Upper lobe of left lung (tissue), 6 donors: ENCODE measurements around the gene FBLN5. TPM values are rescaled to one million over a fixed set of nuclear protein-coding genes. Genes with fewer than 3 reads are reported as not detected.

Experiments used
- ATAC-seq, 2 donors: fragments of 200-7000 bp; cut with Tn5 transposase; one replicate each; pipeline ENCODE4 v1.9.1; 2022; ENCODE audit warnings: mild to moderate bottlenecking in 2 of 2, moderate library complexity in 2 of 2; ENCODE audit not compliant: low FRiP score in 2 of 2
- DNase-seq, 2 donors: peaks; one replicate each; pipeline ENCODE4 v3.0.0-alpha.2; 2019 to 2020
- H3K27ac ChIP-seq, 4 donors: fragments of 200-600 bp; sonication (generic); one replicate each; pipeline ENCODE4 v1.5.1; 2016 to 2019
- H3K27me3 ChIP-seq, 4 donors: fragments of 200-600 bp; sonication (generic); one replicate each; pipeline ENCODE4 v1.5.1; 2017 to 2019
- H3K36me3 ChIP-seq, 4 donors: fragments of 200-600 bp; sonication (generic); one replicate each; pipeline ENCODE4 v1.5.1; 2016 to 2019
- H3K4me1 ChIP-seq, 4 donors: fragments of 200-600 bp; sonication (generic); one replicate each; pipeline ENCODE4 v1.5.1; 2018 to 2019
- H3K4me3 ChIP-seq, 4 donors: fragments of 200-600 bp; sonication (generic); one replicate each; pipeline ENCODE4 v1.5.1; 2017 to 2019; ENCODE audit warnings: mild to moderate bottlenecking in 2 of 4, moderate library complexity in 1 of 4
- H3K9me3 ChIP-seq, 4 donors: fragments of 200-600 bp; sonication (generic); one replicate each; pipeline ENCODE4 v1.5.1; 2018 to 2019
- CTCF ChIP-seq, 6 experiments: fragments of 450-650 bp in 4 of 6; fragments of 200-600 bp in 2 of 6; sonication (generic) in 2 of 6; IDR thresholded peaks; one replicate each; pipeline ENCODE4 v1.5.1; 2016 to 2019; ENCODE audit warnings: antibody characterized with exemption in 6 of 6
- EP300 ChIP-seq, 4 donors: sonication (generic); formaldehyde crosslinking; IDR thresholded peaks; one replicate each; pipeline ENCODE4 v1.5.1; 2017; ENCODE audit warnings: antibody characterized with exemption in 4 of 4, control low read depth in 2 of 4
- POLR2A ChIP-seq, 4 donors: fragments of 450-650 bp; IDR thresholded peaks; one replicate each; pipeline ENCODE4 v1.5.1; 2016 to 2017; ENCODE audit warnings: antibody characterized with exemption in 4 of 4, mild to moderate bottlenecking in 2 of 4
- POLR2AphosphoS5 ChIP-seq, 2 donors: sonication (generic); formaldehyde crosslinking; IDR thresholded peaks; one replicate each; pipeline ENCODE4 v1.5.1; 2017; ENCODE audit warnings: antibody characterized with exemption in 2 of 2
- WGBS, 2 donors: methylation state at CpG; one replicate each; pipeline ENCODE4 v1.1.5; 2017 to 2018; 5-methylcytosine and 5-hydroxymethylcytosine counted together
- total RNA-seq, 6 donors: library from RNA; depleted of rRNA in 4 of 6; stranded (reverse); fragments of >200 nt in 4 of 6; gene quantifications; one replicate each; pipeline versions ENCODE4 v1.1.0 to v1.2.1, GENCODE V29; 2016 to 2021
- donor health status: DM: no; HTN: no; CAD: no; lungs with moderate emphysema.
- donor health status: DM: no; HTN: yes; CAD: no; lungs with severe emphysema.

FBLN5 gene
- total RNA-seq, 6 donors from 2014 or later, result 53.8 to 196 (median 133) TPM

GRCh38 chr14:91912035-91912434 lies 35.5 kb downstream of the FBLN5 start:
- DNase-seq, result peak in 1 of 2 donors; percentile 44
- 71 to 80% methylated on average over 5 of the region's 5 CpGs for WGBS, 2 donors
- no peak for ATAC-seq
- H3K27ac ChIP-seq, result peak overlapping the region in 1 of 4 donors; percentile 35
- no peak overlapping the region for H3K4me3 ChIP-seq
- H3K4me1 ChIP-seq, result peaks cover 9 to 34% (median 14%) of the 10 kb centered on the region in 4 donors
- no peaks in the 10 kb centered on the region for H3K9me3 ChIP-seq
- H3K27me3 ChIP-seq, result no peaks in the 10 kb centered on the region
- TF ChIP-seq CTCF (IDR thresholded peaks at IDR 0.05) (peak in 1 of 6 experiments; percentile 1), POLR2AphosphoS5 (IDR thresholded peaks at IDR 0.05) (no peak)
- no peaks in the 10 kb centered on the region for H3K36me3 ChIP-seq

GRCh38 chr14:91911474-91912032 lies 35.9 kb downstream of the FBLN5 start:
- no peaks in the 10 kb centered on the region for H3K36me3 ChIP-seq
- H3K4me1 ChIP-seq, result peaks cover 9 to 38% (median 14%) of the 10 kb centered on the region in 4 donors
- H3K27ac ChIP-seq, result peak overlapping the region in 3 of 4 donors; percentile 35 to 67 (median 35)
- no peaks in the 10 kb centered on the region for H3K27me3 ChIP-seq
- TF ChIP-seq EP300 (IDR thresholded peaks at IDR 0.05), result no peak
- peak in 5 of 6 experiments; percentile 18 to 37 (median 30) for TF ChIP-seq CTCF (IDR thresholded peaks at IDR 0.05)
- DNase-seq (peak in 1 of 2 donors; percentile 47), ATAC-seq (peak; percentile 72 to 80)
- WGBS, 2 donors, result 27 to 34% methylated on average over 9 of the region's 9 CpGs
- no peak overlapping the region for H3K4me3 ChIP-seq
- H3K9me3 ChIP-seq, result no peaks in the 10 kb centered on the region

GRCh38 chr14:91910196-91910595 lies 37.3 kb downstream of the FBLN5 start:
- whole genome bisulfite sequencing, 2 donors, result 59 to 76% methylated on average over 9 of the region's 9 CpGs
- ATAC-seq, result no peak

GRCh38 chr14:91906374-91906773 lies 41.1 kb downstream of the FBLN5 start:
- ATAC-seq, result no peak
- Histone ChIP-seq H3K9me3 (no peaks in the 10 kb centered on the region), H3K27ac (peak overlapping the region in 1 of 4 donors; percentile 40), H3K36me3 (no peaks in the 10 kb centered on the region), H3K4me3 (no peak overlapping the region), H3K27me3 (no peaks in the 10 kb centered on the region), H3K4me1 (peaks cover 4 to 35% (median 7%) of the 10 kb centered on the region in 4 donors)
- TF ChIP-seq POLR2A (IDR thresholded peaks at IDR 0.05), result no peak
- no peak for TF ChIP-seq EP300 (IDR thresholded peaks at IDR 0.05)
- no peak for TF ChIP-seq POLR2AphosphoS5 (IDR thresholded peaks at IDR 0.05)
- TF ChIP-seq CTCF (IDR thresholded peaks at IDR 0.05), result no peak
- no peak for DNase-seq
- 74 to 86% methylated on average over 2 of the region's 2 CpGs for WGBS, 2 donors

More at GRCh38 chr14:91910196-91910595, 37.3 kb downstream of the FBLN5 start:
- no peak for DNase-seq
- Histone ChIP-seq H3K36me3 (no peaks in the 10 kb centered on the region), H3K4me3 (no peak overlapping the region), H3K9me3 (no peaks in the 10 kb centered on the region), H3K27ac (peak overlapping the region in 1 of 4 donors; percentile 67), H3K27me3 (no peaks in the 10 kb centered on the region), H3K4me1 (peaks cover 9 to 39% (median 14%) of the 10 kb centered on the region in 4 donors)
- TF ChIP-seq CTCF (IDR thresholded peaks at IDR 0.05), result no peak
- no peak for TF ChIP-seq POLR2AphosphoS5 (IDR thresholded peaks at IDR 0.05)
- TF ChIP-seq EP300 (IDR thresholded peaks at IDR 0.05), result no peak
- TF ChIP-seq POLR2A (IDR thresholded peaks at IDR 0.05), result no peak
